ENCODE data around the gene DENND2A.
"Not testable (repeated sequence)": the region's sequence is repeated elsewhere in the genome, so short reads cannot be mapped to it uniquely, and the experiment has no call there.

Gene DENND2A

DNA sequence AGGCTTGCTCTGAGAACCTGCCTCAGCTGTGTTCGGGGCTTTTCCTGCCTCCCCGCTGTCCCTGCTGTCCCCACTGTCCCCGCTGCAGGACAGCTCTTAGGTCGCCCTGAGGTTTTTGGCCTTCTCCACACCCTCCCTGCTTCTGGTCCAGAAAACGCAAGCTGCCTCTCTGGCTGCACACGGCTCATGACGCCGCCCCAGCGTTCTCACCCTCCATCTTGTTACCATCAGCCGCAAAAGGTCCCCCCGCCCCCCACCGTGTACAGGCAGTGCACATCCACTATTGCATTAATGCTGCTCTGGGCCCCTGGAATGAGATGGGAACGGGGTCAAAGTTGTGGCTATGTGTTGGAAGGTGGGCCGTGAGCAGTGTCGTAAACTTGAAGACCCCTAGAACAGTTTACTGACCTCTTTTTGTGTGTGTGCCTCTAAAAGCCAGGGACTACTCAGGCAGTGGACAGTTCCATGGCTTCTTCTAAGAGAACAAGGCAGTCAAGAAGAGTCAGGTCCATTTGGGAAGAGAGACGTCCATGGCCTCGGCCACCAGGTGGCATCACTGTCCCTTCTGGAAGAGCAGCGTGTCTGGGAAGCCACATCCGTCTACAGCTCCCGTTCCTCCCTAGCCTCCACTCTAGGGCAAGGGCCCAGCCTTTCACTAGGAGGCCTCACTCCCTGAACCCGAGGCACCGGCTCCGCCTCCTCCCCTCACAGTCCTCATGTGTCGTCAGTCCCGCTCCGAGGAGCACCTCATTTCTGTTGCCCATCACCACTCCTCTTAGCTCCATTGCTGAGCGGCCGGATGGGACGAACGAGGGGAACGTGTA, 122.9 kb downstream of the DENND2A start:
- no peaks in the 10 kb centered on the region for H3K36me3 ChIP-seq (ENCODE audit: control insufficient read depth, insufficient read depth, low read length)
- H3K9me3 ChIP-seq (ENCODE audit: control insufficient read depth, low read length) = no peaks in the 10 kb centered on the region
- no peak overlapping the region for H3K4me3 ChIP-seq (ENCODE audit: low read depth, low read length)
- H3K4me1 ChIP-seq = peaks cover 2% of the 10 kb centered on the region
- H3K9ac ChIP-seq = no peak overlapping the region
- H2AFZ ChIP-seq = peak overlapping the region; percentile 57
- TF ChIP-seq, protein P1, sequence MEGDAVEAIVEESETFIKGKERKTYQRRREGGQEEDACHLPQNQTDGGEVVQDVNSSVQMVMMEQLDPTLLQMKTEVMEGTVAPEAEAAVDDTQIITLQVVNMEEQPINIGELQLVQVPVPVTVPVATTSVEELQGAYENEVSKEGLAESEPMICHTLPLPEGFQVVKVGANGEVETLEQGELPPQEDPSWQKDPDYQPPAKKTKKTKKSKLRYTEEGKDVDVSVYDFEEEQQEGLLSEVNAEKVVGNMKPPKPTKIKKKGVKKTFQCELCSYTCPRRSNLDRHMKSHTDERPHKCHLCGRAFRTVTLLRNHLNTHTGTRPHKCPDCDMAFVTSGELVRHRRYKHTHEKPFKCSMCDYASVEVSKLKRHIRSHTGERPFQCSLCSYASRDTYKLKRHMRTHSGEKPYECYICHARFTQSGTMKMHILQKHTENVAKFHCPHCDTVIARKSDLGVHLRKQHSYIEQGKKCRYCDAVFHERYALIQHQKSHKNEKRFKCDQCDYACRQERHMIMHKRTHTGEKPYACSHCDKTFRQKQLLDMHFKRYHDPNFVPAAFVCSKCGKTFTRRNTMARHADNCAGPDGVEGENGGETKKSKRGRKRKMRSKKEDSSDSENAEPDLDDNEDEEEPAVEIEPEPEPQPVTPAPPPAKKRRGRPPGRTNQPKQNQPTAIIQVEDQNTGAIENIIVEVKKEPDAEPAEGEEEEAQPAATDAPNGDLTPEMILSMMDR (IDR thresholded peaks at IDR 0.05) = peak; percentile 84
- H3K79me2 ChIP-seq = no peaks in the 10 kb centered on the region
- H3K27me3 ChIP-seq (ENCODE audit: control insufficient read depth, insufficient read depth, low read length) = no peaks in the 10 kb centered on the region
- H3K4me2 ChIP-seq (ENCODE audit: low read length) = no peak overlapping the region
- H3K27ac ChIP-seq = no peak overlapping the region

DNA sequence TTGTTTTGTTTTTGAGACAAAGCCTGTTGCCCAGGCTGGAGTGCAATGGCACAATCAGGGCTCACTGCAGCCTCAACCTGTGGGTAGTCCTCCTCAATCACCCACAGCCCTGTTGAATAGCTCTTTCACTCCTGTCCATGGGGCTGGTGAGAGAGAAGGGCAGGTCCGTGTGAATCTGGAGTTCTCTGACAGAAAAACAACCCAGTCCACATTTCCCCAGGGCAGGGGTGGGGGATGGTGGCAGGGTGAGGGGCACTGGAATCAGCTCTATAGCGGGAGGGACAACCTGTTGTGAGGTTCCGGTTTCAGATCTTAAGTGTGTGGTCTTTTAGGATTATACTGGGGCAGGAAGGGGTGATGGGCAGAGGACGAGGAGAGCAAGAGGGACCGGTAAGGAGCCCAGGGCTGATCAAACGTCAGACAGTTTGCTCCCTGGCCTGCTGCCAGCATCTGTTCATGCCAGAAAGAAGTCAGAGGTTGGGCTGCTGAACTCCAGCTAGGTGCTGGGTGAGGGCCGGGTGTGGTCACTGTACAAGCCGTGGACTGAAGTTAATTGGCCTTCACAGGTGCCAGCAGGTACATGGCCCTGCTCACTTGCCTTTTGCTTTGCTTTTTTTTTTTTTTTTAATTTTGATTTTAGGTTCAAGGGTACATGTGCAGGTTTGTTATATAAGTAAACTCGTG, 128.2 kb downstream of the DENND2A start:
- no peaks in the 10 kb centered on the region for H3K79me2 ChIP-seq
- H3K36me3 ChIP-seq (ENCODE audit: control insufficient read depth, insufficient read depth, low read length) = no peaks in the 10 kb centered on the region
- H3K4me2 ChIP-seq (ENCODE audit: low read length) = no peak overlapping the region
- no peak overlapping the region for H2AFZ ChIP-seq
- no peaks in the 10 kb centered on the region for H3K4me1 ChIP-seq
- no peak overlapping the region for H3K4me3 ChIP-seq (ENCODE audit: low read depth, low read length)
- H3K9ac ChIP-seq = no peak overlapping the region
- no peaks in the 10 kb centered on the region for H3K9me3 ChIP-seq (ENCODE audit: control insufficient read depth, low read length)
- H3K27me3 ChIP-seq (ENCODE audit: control insufficient read depth, insufficient read depth, low read length) = no peaks in the 10 kb centered on the region
- no peak overlapping the region for H3K27ac ChIP-seq
- TF ChIP-seq, protein P1 (IDR thresholded peaks at IDR 0.05) = no peak

DNA sequence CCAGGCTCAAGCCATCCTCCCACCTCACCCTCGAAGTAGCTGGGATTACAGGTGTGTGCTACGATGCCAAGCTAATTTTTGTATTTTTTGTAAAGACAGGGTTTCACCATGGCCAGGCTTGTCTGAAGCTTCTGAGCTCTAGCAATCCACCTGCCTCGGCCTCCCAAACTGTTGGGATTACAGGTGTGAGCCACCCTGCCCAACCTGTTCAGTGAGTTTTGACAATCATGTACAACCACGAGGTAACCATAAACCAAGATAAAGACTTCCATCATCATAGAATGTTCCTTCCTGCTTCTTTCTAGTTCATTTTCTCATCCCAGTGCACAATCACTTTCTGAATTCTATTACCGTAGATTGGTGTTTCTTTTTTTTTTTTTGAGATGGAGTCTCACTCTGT, 130.8 kb downstream of the DENND2A start:
- no peak overlapping the region for H3K4me3 ChIP-seq (ENCODE audit: low read depth, low read length)
- no peak overlapping the region for H3K9ac ChIP-seq
- TF ChIP-seq, protein P1 (IDR thresholded peaks at IDR 0.05) = no peak
- no peaks in the 10 kb centered on the region for H3K27me3 ChIP-seq (ENCODE audit: control insufficient read depth, insufficient read depth, low read length)
- H3K9me3 ChIP-seq (ENCODE audit: control insufficient read depth, low read length) = no peaks in the 10 kb centered on the region
- H3K79me2 ChIP-seq = no peaks in the 10 kb centered on the region
- no peak overlapping the region for H3K27ac ChIP-seq
- H3K4me2 ChIP-seq (ENCODE audit: low read length) = no peak overlapping the region
- H3K36me3 ChIP-seq (ENCODE audit: control insufficient read depth, insufficient read depth, low read length) = no peaks in the 10 kb centered on the region
- peaks cover 10% of the 10 kb centered on the region for H3K4me1 ChIP-seq
- H2AFZ ChIP-seq = no peak overlapping the region

DNA sequence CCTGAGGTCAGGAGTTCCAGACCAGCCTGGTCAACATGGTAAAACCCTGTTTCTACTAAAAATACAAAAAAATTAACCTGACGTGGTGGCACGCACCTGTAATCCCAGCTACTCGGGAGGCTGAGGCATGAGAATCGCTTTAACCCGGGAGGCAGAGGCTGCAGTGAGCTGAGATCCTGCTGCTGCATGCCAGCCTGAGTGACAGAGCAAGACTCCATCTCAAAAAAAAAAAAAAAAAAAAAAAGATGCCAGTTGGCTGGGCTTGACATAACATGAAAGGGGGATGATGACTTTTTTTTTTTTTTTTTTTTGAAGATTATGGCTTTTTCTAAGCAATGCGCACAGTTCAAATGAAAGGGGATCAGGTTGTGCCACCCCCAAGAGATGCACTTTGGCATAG, 133.1 kb downstream of the DENND2A start:
- H3K4me3 ChIP-seq (ENCODE audit: low read depth, low read length); H3K36me3 ChIP-seq (ENCODE audit: control insufficient read depth, insufficient read depth, low read length); H3K4me2 ChIP-seq (ENCODE audit: low read length); H3K27ac ChIP-seq; H3K9me3 ChIP-seq (ENCODE audit: control insufficient read depth, low read length); H2AFZ ChIP-seq; H3K9ac ChIP-seq; H3K79me2 ChIP-seq; H3K27me3 ChIP-seq (ENCODE audit: control insufficient read depth, insufficient read depth, low read length): not testable (repeated sequence)
- H3K4me1 ChIP-seq = peaks cover 10% of the 10 kb centered on the region

DNA sequence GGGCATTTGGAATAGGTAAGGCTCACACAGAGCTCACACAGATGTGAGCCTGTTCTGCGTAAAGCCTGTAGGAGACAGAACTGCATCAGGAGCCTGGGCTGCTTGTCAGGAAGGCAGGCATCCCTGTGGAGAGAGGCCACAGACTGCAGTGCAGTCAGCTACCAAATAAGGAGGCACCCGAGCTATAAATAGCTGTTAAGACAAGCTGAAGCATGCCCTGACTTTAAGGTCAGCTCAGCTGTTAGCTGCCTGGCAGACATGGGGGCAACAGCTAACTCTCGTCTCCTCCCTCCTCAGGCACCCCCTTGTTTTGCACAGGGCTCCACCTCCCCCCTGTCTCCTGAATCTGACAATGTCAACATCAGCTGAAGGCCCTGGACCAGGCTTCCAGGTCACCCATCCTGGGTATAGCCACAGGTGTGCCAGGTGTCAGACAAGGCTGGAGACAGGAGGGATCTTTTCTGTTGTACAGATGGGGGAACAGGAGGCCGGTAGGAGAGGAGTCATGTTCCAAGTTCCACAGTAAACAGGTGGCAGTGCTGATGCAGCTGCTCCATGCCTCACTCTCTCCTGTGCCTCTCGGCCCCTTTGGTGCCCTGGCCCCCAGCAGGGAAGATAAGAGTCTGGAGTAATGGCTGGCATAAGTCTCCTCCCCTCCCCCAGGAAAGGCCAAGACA, 133.7 kb downstream of the DENND2A start:
- Histone ChIP-seq H3K9me3 (ENCODE audit: control insufficient read depth, low read length) (no peaks in the 10 kb centered on the region), H3K9ac (no peak overlapping the region), H3K79me2 (no peaks in the 10 kb centered on the region), H3K36me3 (ENCODE audit: control insufficient read depth, insufficient read depth, low read length) (no peaks in the 10 kb centered on the region), H3K27ac (peak overlapping the region; percentile 37), H3K4me2 (ENCODE audit: low read length) (peak overlapping the region; percentile 4), H2AFZ (peak overlapping the region; percentile 25), H3K4me1 (peaks cover 10% of the 10 kb centered on the region), H3K4me3 (ENCODE audit: low read depth, low read length) (no peak overlapping the region), H3K27me3 (ENCODE audit: control insufficient read depth, insufficient read depth, low read length) (no peaks in the 10 kb centered on the region)
- TF ChIP-seq, protein P1 (IDR thresholded peaks at IDR 0.05) = no peak

Data from parathyroid adenoma (tissue), 2 donors.